Neural cell (in vitro differentiated cells): ENCODE data around the gene LYPLAL1. TPM values are rescaled to one million over a fixed set of nuclear protein-coding genes. Genes with fewer than 3 reads are reported as not detected.

Experiments
- H2AFZ ChIP-seq: fragments of 200-600, 300-800 bp; sonication (generic), shearing (Covaris generic); 2 replicates; pipeline ENCODE4 v1.6.0; 2014; ENCODE audit warnings: low read depth, mild to moderate bottlenecking, antibody characterized with exemption, low read length, moderate library complexity
- H3F3A ChIP-seq: fragments of 200-600 bp; shearing (Covaris generic); 2 replicates; pipeline ENCODE4 v1.6.1; 2016; ENCODE audit warnings: mild to moderate bottlenecking, moderate library complexity, mixed read lengths, antibody characterized with exemption, low read length; ENCODE audit not compliant: insufficient read depth, poor library complexity, severe bottlenecking
- H3K27ac ChIP-seq: fragments of 200-600, 300-800 bp; sonication (generic), shearing (Covaris generic); 2 replicates; pipeline ENCODE4 v1.5.1; 2014; ENCODE audit warnings: mild to moderate bottlenecking, low read length, moderate library complexity
- H3K27me3 ChIP-seq: fragments of 300-800, 200-600 bp; sonication (generic), shearing (Covaris generic); 2 replicates; pipeline ENCODE4 v1.6.0; 2014; ENCODE audit warnings: mild to moderate bottlenecking, low read depth, low read length, moderate library complexity; ENCODE audit not compliant: insufficient read depth
- H3K36me3 ChIP-seq: fragments of 300-800, 200-600 bp; sonication (generic), shearing (Covaris generic); 2 replicates; pipeline ENCODE4 v1.5.1; 2014; ENCODE audit warnings: mild to moderate bottlenecking, antibody characterized with exemption, low read length, moderate library complexity; ENCODE audit not compliant: insufficient read depth
- H3K4me2 ChIP-seq: fragments of 300-800, 200-600 bp; sonication (generic), shearing (Covaris generic); 2 replicates; pipeline ENCODE4 v1.6.0; 2014; ENCODE audit warnings: mild to moderate bottlenecking, low read length
- H3K4me3 ChIP-seq: fragments of 300-800, 200-600 bp; sonication (generic), shearing (Covaris generic); 2 replicates; pipeline ENCODE4 v1.5.1; 2014; ENCODE audit warnings: mild to moderate bottlenecking, low read length, moderate library complexity
- H3K79me2 ChIP-seq: fragments of 200-600 bp; shearing (Covaris generic); replicated peaks from 2 replicates; pipeline ENCODE4 v1.6.0; 2014; ENCODE audit warnings: mild to moderate bottlenecking, low read length, moderate library complexity; ENCODE audit not compliant: insufficient read depth
- H3K9ac ChIP-seq: fragments of 300-800, 200-600 bp; sonication (generic), shearing (Covaris generic); 2 replicates; pipeline ENCODE4 v1.6.1; 2016; ENCODE audit warnings: mild to moderate bottlenecking, low read length, mixed read lengths
- H3K9me2 ChIP-seq: fragments of 200-600 bp; shearing (Covaris generic); 2 replicates; pipeline ENCODE4 v1.6.1; 2016; ENCODE audit warnings: mild to moderate bottlenecking, low read length, mixed read lengths; ENCODE audit not compliant: insufficient read depth
- H3K9me3 ChIP-seq: fragments of 200-600, 300-800 bp; sonication (generic), shearing (Covaris generic); 2 replicates; pipeline ENCODE4 v1.6.1; 2016; ENCODE audit warnings: mild to moderate bottlenecking, mixed run types, low read length, moderate library complexity, mixed read lengths
- H4K20me1 ChIP-seq: fragments of 200-600 bp; shearing (Covaris generic); 2 replicates; pipeline ENCODE4 v1.6.1; 2016; ENCODE audit warnings: mild to moderate bottlenecking, mixed run types; ENCODE audit not compliant: insufficient read depth
- CTCF ChIP-seq: fragments of 450-650 bp; IDR thresholded peaks from 2 replicates; pipeline ENCODE4 v1.5.1; 2014; ENCODE audit warnings: antibody characterized with exemption, mild to moderate bottlenecking, moderate library complexity; ENCODE audit not compliant: poor library complexity, severe bottlenecking
- EP300 ChIP-seq: fragments of 450-650 bp; conservative IDR thresholded peaks from 2 replicates; pipeline ENCODE4 v1.6.1; 2014; ENCODE audit warnings: antibody characterized with exemption, mild to moderate bottlenecking, moderate library complexity; ENCODE audit not compliant: poor library complexity, severe bottlenecking
- EZH2 ChIP-seq: fragments of 200-600, 300-800 bp; shearing (Covaris generic), sonication (generic); IDR thresholded peaks from 2 replicates; pipeline ENCODE4 v1.6.1; 2014; ENCODE audit warnings: antibody characterized with exemption, low read length, borderline replicate concordance, mild to moderate bottlenecking; ENCODE audit not compliant: insufficient read depth, poor library complexity, severe bottlenecking
- MXI1 ChIP-seq: fragments of 450-650 bp; conservative IDR thresholded peaks from 2 replicates; pipeline ENCODE4 v1.6.1; 2014; ENCODE audit warnings: antibody characterized with exemption, mild to moderate bottlenecking; ENCODE audit not compliant: poor library complexity, severe bottlenecking
- POLR2AphosphoS5 ChIP-seq: IDR thresholded peaks from 2 replicates; pipeline ENCODE4 v1.6.1; 2012
- RAD21 ChIP-seq: fragments of 450-650 bp; conservative IDR thresholded peaks from 2 replicates; pipeline ENCODE4 v1.6.1; 2014; ENCODE audit warnings: antibody characterized with exemption, mild to moderate bottlenecking, moderate library complexity
- SMC3 ChIP-seq: fragments of 450-650 bp; conservative IDR thresholded peaks from 2 replicates; pipeline ENCODE4 v1.6.1; 2014; ENCODE audit warnings: antibody characterized with exemption, mild to moderate bottlenecking, moderate library complexity; ENCODE audit not compliant: poor library complexity
- TAF1 ChIP-seq: IDR thresholded peaks from 2 replicates; pipeline ENCODE4 v1.6.1; 2012; ENCODE audit warnings: low read depth
- polyA plus RNA-seq: library from polyadenylated mRNA; depleted of rRNA; stranded (reverse); fragments of >200 nt; gene quantifications from 2 replicates; pipeline ENCODE4 v1.2.3, GENCODE V29; 2014
- TF ChIP-seq, protein P1 (sequence below): IDR thresholded peaks from 2 replicates; pipeline ENCODE4 v1.6.1; 2012; ENCODE audit warnings: borderline replicate concordance

Gene LYPLAL1
- polyA plus RNA-seq, 1 donor from 2014 or later = 38.1 TPM

- TF ChIP-seq EZH2 = no peak
- TF ChIP-seq RAD21 = no peak
- no peak for TF ChIP-seq MXI1
- no peak for TF ChIP-seq TAF1
- TF ChIP-seq POLR2AphosphoS5 = no peak
- no peak for TF ChIP-seq CTCF
- TF ChIP-seq, protein P1, sequence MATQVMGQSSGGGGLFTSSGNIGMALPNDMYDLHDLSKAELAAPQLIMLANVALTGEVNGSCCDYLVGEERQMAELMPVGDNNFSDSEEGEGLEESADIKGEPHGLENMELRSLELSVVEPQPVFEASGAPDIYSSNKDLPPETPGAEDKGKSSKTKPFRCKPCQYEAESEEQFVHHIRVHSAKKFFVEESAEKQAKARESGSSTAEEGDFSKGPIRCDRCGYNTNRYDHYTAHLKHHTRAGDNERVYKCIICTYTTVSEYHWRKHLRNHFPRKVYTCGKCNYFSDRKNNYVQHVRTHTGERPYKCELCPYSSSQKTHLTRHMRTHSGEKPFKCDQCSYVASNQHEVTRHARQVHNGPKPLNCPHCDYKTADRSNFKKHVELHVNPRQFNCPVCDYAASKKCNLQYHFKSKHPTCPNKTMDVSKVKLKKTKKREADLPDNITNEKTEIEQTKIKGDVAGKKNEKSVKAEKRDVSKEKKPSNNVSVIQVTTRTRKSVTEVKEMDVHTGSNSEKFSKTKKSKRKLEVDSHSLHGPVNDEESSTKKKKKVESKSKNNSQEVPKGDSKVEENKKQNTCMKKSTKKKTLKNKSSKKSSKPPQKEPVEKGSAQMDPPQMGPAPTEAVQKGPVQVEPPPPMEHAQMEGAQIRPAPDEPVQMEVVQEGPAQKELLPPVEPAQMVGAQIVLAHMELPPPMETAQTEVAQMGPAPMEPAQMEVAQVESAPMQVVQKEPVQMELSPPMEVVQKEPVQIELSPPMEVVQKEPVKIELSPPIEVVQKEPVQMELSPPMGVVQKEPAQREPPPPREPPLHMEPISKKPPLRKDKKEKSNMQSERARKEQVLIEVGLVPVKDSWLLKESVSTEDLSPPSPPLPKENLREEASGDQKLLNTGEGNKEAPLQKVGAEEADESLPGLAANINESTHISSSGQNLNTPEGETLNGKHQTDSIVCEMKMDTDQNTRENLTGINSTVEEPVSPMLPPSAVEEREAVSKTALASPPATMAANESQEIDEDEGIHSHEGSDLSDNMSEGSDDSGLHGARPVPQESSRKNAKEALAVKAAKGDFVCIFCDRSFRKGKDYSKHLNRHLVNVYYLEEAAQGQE = no peak
- TF ChIP-seq SMC3 = no peak
These were observed 47.3 kb downstream of the LYPLAL1 start for GRCh38 chr1:219220945-219221344.

GRCh38 chr1:219223496-219223895 lies 49.8 kb downstream of the LYPLAL1 start:
- Histone ChIP-seq H3K4me3 (no peak overlapping the region), H3K27me3 (no peaks in the 10 kb centered on the region), H3K27ac (no peak overlapping the region), H3F3A (no peaks in the 10 kb centered on the region), H3K9me3 (no peaks in the 10 kb centered on the region), H3K9ac (no peak overlapping the region), H3K79me2 (no peaks in the 10 kb centered on the region), H3K4me2 (no peak overlapping the region), H2AFZ (no peak overlapping the region), H3K36me3 (no peaks in the 10 kb centered on the region), H3K9me2 (no peaks in the 10 kb centered on the region), H4K20me1 (no peaks in the 10 kb centered on the region)
- TF ChIP-seq RAD21 = no peak
- no peak for TF ChIP-seq SMC3
- TF ChIP-seq MXI1 = no peak
- no peak for TF ChIP-seq CTCF
- no peak for TF ChIP-seq POLR2AphosphoS5
- TF ChIP-seq, protein P1 = no peak
- no peak for TF ChIP-seq EZH2
- TF ChIP-seq EP300 = no peak
- TF ChIP-seq TAF1 = no peak

More at GRCh38 chr1:219220945-219221344, 47.3 kb downstream of the LYPLAL1 start:
- Histone ChIP-seq H3K27me3 (no peaks in the 10 kb centered on the region), H4K20me1 (no peaks in the 10 kb centered on the region), H3K4me3 (no peak overlapping the region), H3K27ac (no peak overlapping the region), H3K9me2 (no peaks in the 10 kb centered on the region), H2AFZ (no peak overlapping the region), H3K9me3 (no peaks in the 10 kb centered on the region), H3K4me2 (no peak overlapping the region), H3K36me3 (no peaks in the 10 kb centered on the region), H3K9ac (no peak overlapping the region), H3F3A (no peaks in the 10 kb centered on the region), H3K79me2 (no peaks in the 10 kb centered on the region)
